HG03575 (cell line): Measurements from ENCODE around the gene ADCY5.

Experiments used
- ATAC-seq: cut with Tn5 transposase; IDR thresholded peaks from one replicate; pipeline ENCODE4 v1.9.1; 2021; ENCODE audit not compliant: unreplicated experiment, insufficient number of reproducible peaks, low FRiP score; ENCODE audit errors: extremely low read depth

ADCY5 gene

GRCh38 chr3:123432832-123433523, 15.9 kb downstream of the ADCY5 start:
- no peak for ATAC-seq

DNA sequence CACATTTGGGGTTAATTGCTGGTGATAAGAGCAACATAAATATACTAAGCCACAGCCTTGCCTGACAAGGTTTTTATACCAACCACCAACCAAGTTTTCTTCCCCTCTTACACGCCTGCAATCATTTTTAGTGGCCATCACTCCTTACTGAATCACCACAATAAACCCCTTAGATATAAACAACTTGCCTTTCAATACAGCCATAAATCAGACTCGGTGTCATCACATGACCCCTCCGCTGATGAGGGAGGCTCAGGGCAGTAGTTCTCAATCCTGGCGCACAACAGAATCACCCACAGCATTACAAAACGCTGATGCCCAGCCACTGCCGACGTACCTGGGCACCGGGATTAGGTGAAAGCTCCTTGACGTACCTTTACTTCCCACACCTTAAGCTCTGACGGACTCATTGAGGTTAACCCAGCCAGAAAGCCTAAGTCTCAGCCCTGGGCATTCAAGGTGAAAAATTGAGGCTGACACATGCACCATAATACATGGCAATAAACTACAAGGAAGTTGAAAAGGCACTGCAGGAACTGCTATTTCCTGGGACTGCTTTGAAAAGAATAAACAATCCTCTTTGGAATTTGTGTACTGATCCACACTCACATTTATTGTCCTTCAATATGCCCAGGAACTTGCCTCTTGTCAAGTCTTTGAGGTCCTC, 17.1 kb downstream of the ADCY5 start:
- no peak for ATAC-seq

- no peak for ATAC-seq
Observed at GRCh38 chr3:123431007-123431657, 17.8 kb downstream of the ADCY5 start.

DNA sequence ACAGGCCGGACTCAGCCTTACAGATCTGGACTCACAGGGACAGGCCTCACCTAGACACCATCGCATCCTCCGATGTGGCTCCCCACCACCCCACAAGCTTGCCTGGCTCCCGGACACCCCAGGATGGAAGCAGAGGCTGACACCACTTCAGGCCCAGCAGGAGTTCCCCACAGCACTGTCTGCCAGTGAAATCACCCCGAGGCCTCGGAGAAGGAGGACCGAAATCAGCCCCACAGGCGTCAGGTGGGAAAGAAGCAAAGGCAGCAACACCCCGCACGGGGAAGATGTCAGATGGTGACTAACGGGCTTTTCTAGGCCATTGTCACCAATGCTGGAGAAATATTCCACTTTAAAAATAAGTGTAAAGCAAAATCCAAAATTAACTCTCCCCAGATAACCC, 18.6 kb downstream of the ADCY5 start:
- no peak for ATAC-seq

GRCh38 chr3:123429362-123430125, 19.3 kb downstream of the ADCY5 start:
- no peak for ATAC-seq

GRCh38 chr3:123424999-123425712, 23.7 kb downstream of the ADCY5 start:
- no peak for ATAC-seq

GRCh38 chr3:123424321-123424998, 24.4 kb downstream of the ADCY5 start:
- no peak for ATAC-seq

GRCh38 chr3:123423806-123424205, 25.1 kb downstream of the ADCY5 start:
- no peak for ATAC-seq

- ATAC-seq: no peak
Observed at GRCh38 chr3:123423031-123423430, 25.9 kb downstream of the ADCY5 start.

GRCh38 chr3:123422457-123422856, 26.4 kb downstream of the ADCY5 start:
- ATAC-seq: no peak

DNA sequence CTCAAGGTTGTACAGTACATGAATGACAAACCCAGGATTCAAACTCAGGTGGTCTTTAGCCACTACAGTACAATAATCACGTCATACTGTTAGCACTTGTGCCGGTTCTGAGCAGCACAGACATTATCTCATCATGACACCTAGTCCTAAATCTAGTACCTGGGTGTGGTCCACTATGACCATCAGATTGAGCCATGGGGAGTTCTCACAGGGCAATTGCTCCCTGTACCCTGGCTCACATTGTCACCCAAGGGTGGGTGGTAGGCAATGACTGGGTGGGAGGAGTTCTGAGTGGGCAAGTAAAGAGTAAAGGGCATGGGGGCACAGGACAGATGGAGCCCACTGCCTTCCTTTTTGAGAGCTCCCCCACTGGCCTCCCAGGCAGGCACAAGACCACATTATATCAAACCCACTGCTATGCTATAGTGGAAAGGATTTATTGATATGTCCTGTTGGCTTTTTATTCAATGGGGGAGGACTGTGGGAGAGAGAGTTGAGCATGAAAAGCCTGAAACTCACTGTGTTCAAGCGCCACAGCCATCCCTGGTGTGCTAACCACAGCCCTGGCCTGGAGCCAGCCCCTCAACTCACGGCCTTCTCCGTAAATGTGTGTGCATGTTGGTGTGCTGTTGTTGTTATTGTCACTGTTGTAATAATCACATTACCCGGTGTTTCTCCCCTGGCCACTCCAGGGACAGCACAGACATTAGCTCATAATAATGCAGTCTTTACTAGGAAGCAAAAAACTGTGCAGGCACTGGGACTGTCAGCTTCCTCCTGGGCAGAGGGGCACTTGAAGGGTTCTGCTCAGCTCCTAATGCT, 27.3 kb downstream of the ADCY5 start:
- no peak for ATAC-seq

DNA sequence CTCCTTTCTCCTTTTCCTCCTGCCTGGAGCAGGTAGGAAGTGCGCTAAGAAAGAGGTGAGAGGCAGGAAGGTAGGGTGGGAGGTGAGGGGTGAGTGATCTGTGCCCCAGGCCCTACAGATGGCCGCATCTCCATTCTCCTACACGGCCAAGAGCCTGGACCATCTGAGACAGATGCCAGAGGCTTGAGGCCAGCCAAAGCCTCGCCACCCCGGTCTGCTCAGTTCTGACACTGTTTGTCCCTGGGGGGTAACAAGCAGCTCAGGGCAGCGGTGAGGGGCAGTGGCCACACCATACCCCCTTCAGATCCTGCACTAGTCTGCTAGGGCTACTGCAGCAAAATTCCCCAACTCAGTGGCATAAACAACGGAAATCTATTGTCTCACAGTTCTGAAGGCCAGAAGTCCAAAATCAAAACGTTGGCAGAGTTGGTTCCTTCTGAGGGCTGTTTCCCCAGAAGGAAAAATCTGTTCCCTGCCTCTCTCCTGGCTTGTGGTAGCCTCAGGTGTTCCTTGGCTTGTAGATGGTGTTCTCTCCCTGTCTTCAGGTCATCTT, 28.4 kb downstream of the ADCY5 start:
- no peak for ATAC-seq

GRCh38 chr3:123419850-123420297, 29.0 kb downstream of the ADCY5 start:
- ATAC-seq: no peak

- no peak for ATAC-seq
Observed at GRCh38 chr3:123419181-123419849, 29.6 kb downstream of the ADCY5 start.

DNA sequence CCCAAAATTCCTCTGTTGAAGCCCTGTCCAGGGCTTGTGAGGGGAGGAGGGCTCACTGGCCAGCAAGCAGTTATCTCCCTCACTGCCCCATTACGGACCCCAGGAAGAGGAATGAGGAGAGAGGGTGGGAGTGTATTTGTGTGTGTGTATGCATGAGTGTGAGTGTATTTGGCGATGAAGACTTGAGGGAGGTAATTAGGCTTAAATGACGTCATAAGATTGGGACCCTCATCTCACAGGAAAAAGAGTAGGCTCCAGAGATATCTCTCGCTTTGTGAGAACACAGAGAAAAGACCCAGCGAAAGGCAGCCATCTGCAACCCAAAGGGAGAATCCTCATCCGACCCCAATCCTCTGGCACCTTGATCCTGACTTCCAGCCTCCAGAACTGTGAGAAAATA, 32.2 kb downstream of the ADCY5 start:
- ATAC-seq: no peak

DNA sequence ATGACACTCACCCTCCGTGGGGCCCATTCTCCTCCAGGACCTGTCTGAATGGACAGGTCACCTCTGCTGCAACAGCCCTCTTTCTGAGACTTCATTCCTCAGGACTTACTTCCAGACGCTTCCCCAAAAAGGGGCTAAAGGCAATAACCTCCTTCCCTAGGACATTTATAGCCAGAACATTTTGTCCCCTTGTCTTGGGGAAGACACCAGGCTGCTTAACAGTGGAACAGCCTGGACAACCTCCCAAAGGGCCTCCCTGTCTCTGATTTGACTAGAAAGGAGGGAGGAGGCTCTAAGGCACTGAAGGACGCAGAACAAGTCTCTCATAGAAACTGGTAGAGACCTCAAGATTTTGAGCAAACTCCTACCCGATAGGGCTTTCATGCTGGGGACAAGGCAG, 32.7 kb downstream of the ADCY5 start:
- no peak for ATAC-seq
